CD4-positive, alpha-beta T cell treated with Interferon alpha-2 for 1 hour (primary cell): ENCODE results near the gene CUL9.

Experiments
- DNase-seq, 2 donors: peaks; one replicate each; pipeline ENCODE4 v3.0.0-alpha.2; 2020 to 2022

Gene CUL9

DNA sequence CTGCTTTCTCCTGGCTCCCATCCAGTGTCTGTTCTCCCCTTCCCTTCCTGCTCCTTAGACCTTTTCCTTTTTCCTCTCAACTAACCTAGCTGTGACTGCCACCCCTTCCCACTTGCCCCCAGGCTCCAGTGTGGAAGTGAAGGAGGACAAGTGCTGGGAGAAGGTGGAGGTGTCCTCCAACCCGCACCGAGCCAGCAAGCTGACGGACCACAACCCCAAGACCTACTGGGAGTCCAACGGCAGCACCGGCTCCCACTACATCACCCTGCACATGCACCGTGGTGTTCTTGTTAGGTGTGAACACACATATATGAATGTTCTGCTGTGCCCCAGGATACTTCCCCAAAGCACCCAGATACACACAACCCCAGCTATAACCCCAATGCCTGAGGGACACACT is 18.5 kb downstream of the CUL9 start:
- no peak for DNase-seq

DNA sequence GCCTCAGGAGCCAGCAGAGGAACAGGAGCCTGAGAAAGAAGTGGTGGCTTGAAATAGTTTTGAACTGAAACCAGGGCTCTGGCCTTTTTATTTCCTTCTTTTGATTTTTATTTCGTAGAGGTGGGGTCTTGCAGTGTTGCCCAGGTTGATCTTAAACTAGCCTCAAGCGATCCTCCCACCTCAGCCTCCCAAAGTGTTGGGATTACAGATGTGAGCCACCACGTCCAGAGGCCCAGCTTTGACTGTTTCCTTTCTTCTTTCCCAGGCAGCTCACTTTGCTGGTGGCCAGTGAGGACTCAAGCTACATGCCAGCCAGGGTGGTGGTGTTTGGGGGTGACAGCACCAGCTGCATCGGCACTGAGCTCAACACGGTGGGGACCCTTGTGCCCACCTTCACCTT is 20.5 kb downstream of the CUL9 start:
- DNase-seq = no peak

DNA sequence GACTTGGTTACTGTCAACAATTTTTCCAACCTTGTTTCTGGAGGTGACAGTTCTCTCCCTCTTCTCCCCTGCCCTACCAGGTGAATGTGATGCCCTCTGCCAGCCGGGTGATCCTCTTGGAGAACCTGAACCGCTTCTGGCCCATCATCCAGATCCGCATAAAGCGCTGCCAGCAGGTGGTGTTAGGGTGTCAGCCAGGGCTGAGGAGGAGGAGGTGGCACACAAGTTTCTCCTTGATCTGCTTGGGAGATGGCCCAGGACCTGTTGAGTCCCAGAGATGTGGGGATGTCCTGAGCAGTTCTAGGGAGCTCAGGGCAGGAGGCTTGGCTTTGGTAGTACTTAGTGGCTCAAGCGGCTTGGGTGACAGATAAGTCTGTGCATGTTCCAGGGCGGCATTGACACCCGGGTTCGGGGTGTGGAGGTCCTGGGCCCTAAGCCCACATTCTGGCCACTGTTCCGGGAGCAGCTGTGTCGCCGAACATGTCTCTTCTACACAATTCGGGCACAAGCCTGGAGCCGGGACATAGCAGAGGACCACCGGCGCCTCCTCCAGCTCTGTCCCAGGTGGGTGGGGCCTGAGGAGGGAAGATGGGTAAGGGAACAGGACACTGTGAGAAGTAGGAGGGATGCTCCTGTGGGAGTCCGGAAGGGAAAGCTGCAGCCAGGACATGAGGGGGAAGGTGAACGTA is 21.2 kb downstream of the CUL9 start:
- DNase-seq = no peak

- no peak for DNase-seq
Measured at GRCh38 chr6:43203718-43204095, 21.7 kb downstream of the CUL9 start.

DNA sequence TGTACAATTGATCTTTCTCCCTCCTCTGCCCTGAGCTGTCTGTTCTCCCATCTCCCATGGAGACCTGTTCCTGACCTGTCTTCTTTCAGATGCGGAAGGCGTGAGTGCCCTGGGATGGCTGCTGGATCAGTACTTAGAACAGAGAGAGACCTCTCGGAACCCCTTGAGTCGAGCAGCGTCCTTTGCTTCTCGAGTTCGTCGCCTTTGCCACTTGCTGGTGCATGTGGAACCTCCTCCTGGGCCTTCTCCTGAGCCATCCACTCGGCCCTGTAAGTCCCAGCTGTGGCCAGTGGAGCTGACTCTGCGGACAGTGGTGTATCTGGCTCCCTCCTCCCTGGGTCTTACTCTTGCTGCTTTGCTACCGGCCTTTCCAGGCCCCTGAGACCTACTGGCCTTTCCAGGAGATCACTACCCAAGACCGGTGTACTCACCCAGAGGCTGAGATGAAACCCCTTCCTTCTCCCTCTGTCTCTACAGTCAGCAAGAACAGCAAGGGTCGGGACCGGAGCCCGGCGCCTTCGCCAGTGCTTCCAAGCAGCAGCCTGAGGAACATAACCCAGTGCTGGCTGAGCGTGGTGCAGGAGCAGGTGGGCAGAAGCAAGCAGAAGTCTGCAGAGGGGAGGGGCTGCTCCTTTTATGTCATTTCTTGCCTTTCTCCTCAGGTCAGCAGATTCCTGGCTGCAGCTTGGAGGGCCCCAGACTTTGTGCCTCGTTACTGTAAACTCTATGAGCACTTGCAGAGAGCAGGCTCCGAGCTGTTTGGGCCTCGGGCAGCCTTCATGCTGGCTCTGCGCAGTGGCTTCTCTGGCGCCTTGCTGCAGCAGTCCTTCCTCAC is 22.5 kb downstream of the CUL9 start:
- no peak for DNase-seq

GRCh38 chr6:43205849-43206248 is 23.9 kb downstream of the CUL9 start:
- no peak for DNase-seq

- DNase-seq = no peak
Measured at GRCh38 chr6:43207286-43207685, 25.3 kb downstream of the CUL9 start.

- no peak for DNase-seq
Measured at GRCh38 chr6:43211955-43212354, 30.0 kb downstream of the CUL9 start.

- no peak for DNase-seq
Measured at GRCh38 chr6:43213431-43213830, 31.4 kb downstream of the CUL9 start.

- DNase-seq = no peak
Measured at GRCh38 chr6:43215066-43215465, 33.1 kb downstream of the CUL9 start.

- no peak for DNase-seq
Measured at GRCh38 chr6:43216200-43216599, 34.2 kb downstream of the CUL9 start.

DNA sequence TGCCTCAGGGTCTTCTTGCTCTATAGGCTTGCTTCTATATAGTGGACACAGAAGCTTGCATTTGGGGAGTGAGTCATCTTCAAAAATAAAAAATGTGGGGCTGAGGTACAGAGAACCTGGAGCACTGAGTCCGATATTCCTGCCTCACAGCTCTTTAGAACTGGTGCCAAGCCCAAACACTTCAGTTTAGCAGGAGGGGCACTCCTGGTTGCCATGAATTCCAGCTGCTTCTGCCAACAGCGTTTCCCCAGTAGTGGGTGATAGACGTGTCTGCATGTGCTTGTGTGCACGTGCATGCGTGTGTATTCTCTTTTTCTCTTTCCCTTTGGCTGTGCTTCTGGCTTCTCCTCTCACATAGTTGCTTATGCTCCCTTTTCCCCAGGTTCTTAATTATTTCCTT is 35.4 kb downstream of the CUL9 start:
- DNase-seq = no peak

GRCh38 chr6:43219119-43219518 is 37.1 kb downstream of the CUL9 start:
- DNase-seq = no peak

DNA sequence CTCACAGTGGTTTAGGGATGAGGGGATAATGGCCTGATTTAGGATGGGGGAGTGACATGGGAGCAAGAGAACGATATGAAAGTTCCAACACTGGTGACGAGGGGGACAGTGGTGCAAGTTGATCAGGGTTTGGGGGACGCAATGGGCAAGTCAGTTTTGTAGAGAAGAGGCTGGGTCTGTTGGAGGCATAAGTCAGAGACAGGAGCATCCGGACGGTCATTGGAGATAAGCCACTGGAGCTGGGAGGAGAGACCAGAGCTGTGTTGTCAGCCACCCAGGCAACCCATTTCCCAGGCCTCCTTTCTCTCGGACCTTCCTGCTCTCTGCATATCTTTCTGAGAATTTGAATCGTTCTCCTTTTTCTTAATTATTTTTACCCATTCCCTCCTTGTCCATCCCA is 37.8 kb downstream of the CUL9 start:
- DNase-seq = no peak

DNA sequence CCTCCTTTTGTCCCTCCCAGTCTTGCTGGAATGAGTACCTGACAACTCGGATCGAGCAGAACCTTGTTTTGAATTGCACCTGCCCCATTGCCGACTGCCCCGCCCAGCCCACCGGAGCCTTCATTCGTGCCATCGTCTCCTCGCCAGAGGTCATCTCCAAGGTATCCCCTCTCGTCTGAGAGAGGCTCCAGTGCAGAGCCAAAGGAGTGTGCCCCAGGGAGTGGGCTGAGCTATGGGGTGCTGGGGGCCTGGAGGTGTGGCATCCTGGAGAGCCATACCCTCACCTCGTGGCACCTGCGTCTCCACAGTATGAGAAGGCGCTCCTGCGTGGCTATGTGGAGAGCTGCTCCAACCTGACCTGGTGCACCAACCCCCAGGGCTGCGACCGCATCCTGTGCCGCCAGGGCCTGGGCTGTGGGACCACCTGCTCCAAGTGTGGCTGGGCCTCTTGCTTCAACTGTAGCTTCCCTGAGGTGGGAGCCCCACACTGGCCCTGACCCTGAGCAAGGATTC is 38.5 kb downstream of the CUL9 start:
- DNase-seq = no peak

- DNase-seq = no peak
Measured at GRCh38 chr6:43221046-43221972, 39.3 kb downstream of the CUL9 start.

- DNase-seq = no peak
Measured at GRCh38 chr6:43222418-43223059, 40.5 kb downstream of the CUL9 start.

GRCh38 chr6:43223175-43223574 is 41.2 kb downstream of the CUL9 start:
- no peak for DNase-seq

DNA sequence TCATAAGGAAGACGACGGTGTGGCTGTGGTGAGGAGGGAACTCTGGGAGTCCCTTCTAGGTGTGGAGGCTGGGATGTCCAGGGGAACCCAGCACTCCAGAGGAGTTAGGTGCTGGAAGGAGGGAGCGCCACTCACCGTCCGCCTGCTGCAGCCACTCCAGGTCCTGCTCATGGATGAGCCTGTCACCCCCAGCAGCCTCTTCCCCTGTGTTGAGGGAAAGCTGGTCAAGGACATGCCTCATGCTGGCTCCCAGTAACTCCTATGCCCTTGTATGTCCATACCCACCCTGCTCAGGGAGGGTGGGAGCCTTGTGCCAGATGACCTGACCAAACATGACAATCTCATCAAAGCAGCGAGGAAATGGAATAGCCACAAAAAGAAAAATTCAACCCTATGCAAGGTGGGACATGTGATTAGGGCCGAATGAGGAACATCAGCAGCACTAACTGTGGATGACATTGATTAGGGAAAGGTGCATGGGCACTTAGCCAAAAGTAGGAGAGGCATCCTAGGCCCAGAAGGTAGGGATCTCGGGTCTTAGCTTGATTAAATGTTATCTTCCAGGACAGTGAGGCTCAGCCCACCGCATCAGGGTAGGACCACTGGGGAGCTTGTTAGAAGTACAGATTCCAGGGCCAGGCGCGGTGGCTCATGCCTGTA is 44.3 kb downstream of the CUL9 start:
- no peak for DNase-seq

DNA sequence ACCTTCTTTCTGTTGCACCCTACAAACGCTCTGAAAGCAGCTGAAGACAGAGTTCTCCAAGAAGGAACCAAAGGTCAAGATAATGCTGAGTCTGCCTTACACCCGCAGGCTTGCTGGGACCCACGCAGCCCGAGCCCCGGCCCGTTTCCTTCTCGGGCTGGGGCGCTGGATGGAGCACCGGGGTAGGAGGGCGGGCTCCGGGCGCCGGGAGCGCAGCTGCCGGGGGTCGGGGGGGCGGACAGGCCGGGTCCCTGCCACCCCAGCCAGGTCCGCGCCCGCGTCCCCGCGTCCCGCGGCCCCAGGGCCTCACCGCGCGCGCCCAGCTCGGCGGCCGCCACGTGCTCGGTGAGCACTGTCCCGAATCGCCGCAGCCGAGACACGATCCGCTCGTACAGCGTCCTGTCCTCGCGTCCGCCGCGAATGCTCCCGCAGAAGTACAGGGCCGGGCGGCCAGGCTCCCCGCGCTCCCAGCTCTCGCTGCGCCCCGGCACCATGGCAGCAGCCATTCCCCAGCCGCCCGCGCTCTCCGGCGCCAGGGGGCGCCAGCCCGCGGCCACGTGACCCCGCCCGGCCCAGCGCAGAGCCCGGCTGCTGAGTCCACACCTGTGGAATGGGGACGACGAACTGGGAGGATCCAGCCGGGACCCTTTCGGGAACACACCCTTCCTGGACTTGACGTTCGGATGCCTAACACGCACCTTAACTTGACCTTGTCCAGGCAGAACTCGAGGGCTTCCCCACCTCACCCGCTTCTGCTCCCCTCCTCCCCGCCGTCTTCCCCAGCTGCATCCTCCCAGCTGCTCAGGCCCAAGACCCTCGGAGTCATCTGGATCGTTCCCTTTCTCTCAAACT is 47.2 kb downstream of the CUL9 start, which contains the start of gene DNPH1:
Gene DNPH1 (minus strand): TSS at position 531 of the 852 bp plus-strand sequence. CDS start 25 bp downstream, at position 506.
- peak; percentile 73 to 87 for DNase-seq
